Activated CD8-positive, alpha-beta memory T cell treated with anti-CD3 and anti-CD28 coated beads, Interleukin-2, amount 10 ng/mL, durations not matched to agents 7 days and 5 days (primary cell): Measurements from ENCODE around the gene FPR2. TPM values are rescaled to one million over a fixed set of nuclear protein-coding genes. Genes with fewer than 3 reads are reported as not detected.

Source experiments
- ATAC-seq: fragments of 150-1000 bp; cut with Tn5 transposase; one replicate; pipeline ENCODE4 v1.10.0; 2021; ENCODE audit warnings: moderate library complexity
- CTCF ChIA-PET: fragments of 350-600 bp; sonication (Branson Sonifier 250); formaldehyde crosslinking; loops from one replicate; lab custom pipeline; 2021; ENCODE audit warnings: antibody characterized with exemption; lab: Charles Lee
- DNase-seq: peaks from one replicate; pipeline ENCODE4 v3.0.0-alpha.2; 2020
- H3K27ac Mint-ChIP-seq: one replicate; pipeline ENCODE4 v1.8.0; 2021; ENCODE audit warnings: mild to moderate bottlenecking, mixed read lengths
- H3K27me3 Mint-ChIP-seq: one replicate; pipeline ENCODE4 v1.8.0; 2021; ENCODE audit warnings: mixed read lengths
- H3K36me3 Mint-ChIP-seq: one replicate; pipeline ENCODE4 v1.8.0; 2021; ENCODE audit warnings: mild to moderate bottlenecking, mixed read lengths
- H3K4me1 Mint-ChIP-seq: one replicate; pipeline ENCODE4 v1.8.0; 2021; ENCODE audit warnings: mixed read lengths
- H3K4me3 Mint-ChIP-seq: one replicate; pipeline ENCODE4 v1.8.0; 2021; ENCODE audit warnings: mild to moderate bottlenecking, moderate library complexity, mixed read lengths
- H3K9me3 Mint-ChIP-seq: one replicate; pipeline ENCODE4 v1.8.0; 2022; ENCODE audit warnings: low read depth, mixed read lengths
- total RNA-seq, 2 experiments: library from RNA; stranded (reverse); gene quantifications; one replicate each; pipeline ENCODE4 v1.2.3, GENCODE V29; 2021

Gene FPR2
- total RNA-seq: not detected

- CTCF ChIA-PET: no interaction called here
- peaks cover 2% of the 10 kb centered on the region for H3K27me3 Mint-ChIP-seq
- H3K4me3 Mint-ChIP-seq: no peak within 1 kb of the TSS
- no peak for DNase-seq
- H3K36me3 Mint-ChIP-seq: no peaks in the 10 kb centered on the region
- peaks cover 13% of the 10 kb centered on the region for H3K9me3 Mint-ChIP-seq
- no peaks in the 10 kb centered on the region for H3K4me1 Mint-ChIP-seq
- no peak within 1 kb of the TSS for H3K27ac Mint-ChIP-seq
- no peak for ATAC-seq
Measured at GRCh38 chr19:51760697-51761356, at the start of gene FPR2. TSS of gene FPR2 (plus strand) at chr19:51761180. CDS start at chr19:51768659, 7,479 bp downstream.

- Mint-ChIP-seq H3K27ac (no peak overlapping the region), H3K4me1 (no peaks in the 10 kb centered on the region), H3K36me3 (peaks cover 2% of the 10 kb centered on the region), H3K9me3 (no peaks in the 10 kb centered on the region), H3K27me3 (peaks cover 9% of the 10 kb centered on the region), H3K4me3 (no peak overlapping the region)
- ATAC-seq (no peak), DNase-seq (no peak)
- CTCF ChIA-PET: no interaction called here
Measured at GRCh38 chr19:51711702-51712101, 49.3 kb upstream of the FPR2 start.

GRCh38 chr19:51712461-51713081, 48.4 kb upstream of the FPR2 start:
- ATAC-seq: no peak
- no peaks in the 10 kb centered on the region for H3K4me1 Mint-ChIP-seq

GRCh38 chr19:51713319-51714285, 47.4 kb upstream of the FPR2 start:
- Mint-ChIP-seq H3K27me3 (peaks cover 18% of the 10 kb centered on the region), H3K9me3 (no peaks in the 10 kb centered on the region), H3K27ac (no peak overlapping the region), H3K4me1 (no peaks in the 10 kb centered on the region), H3K36me3 (no peaks in the 10 kb centered on the region), H3K4me3 (no peak overlapping the region)
- CTCF ChIA-PET: no interaction called here
- ATAC-seq (no peak), DNase-seq (no peak)

More at GRCh38 chr19:51712461-51713081, 48.4 kb upstream of the FPR2 start:
- H3K9me3 Mint-ChIP-seq: no peaks in the 10 kb centered on the region
- no peak for DNase-seq
- CTCF ChIA-PET: no interaction called here
- peaks cover 11% of the 10 kb centered on the region for H3K27me3 Mint-ChIP-seq
- no peaks in the 10 kb centered on the region for H3K36me3 Mint-ChIP-seq
- H3K4me3 Mint-ChIP-seq: no peak overlapping the region
- H3K27ac Mint-ChIP-seq: no peak overlapping the region

- Mint-ChIP-seq H3K36me3 (peaks cover 3% of the 10 kb centered on the region), H3K27ac (no peak overlapping the region), H3K27me3 (peaks cover 26% of the 10 kb centered on the region), H3K4me3 (no peak overlapping the region), H3K4me1 (no peaks in the 10 kb centered on the region), H3K9me3 (peaks cover 3% of the 10 kb centered on the region)
- DNase-seq (no peak), ATAC-seq (no peak)
- CTCF ChIA-PET: no interaction called here
Measured at GRCh38 chr19:51714848-51715247, 46.1 kb upstream of the FPR2 start.

GRCh38 chr19:51715850-51716249, 45.1 kb upstream of the FPR2 start:
- H3K27me3 Mint-ChIP-seq: peaks cover 26% of the 10 kb centered on the region
- no peak overlapping the region for H3K27ac Mint-ChIP-seq
- DNase-seq (no peak), ATAC-seq (no peak)
- H3K4me3 Mint-ChIP-seq: no peak overlapping the region
- peaks cover 3% of the 10 kb centered on the region for H3K9me3 Mint-ChIP-seq
- H3K36me3 Mint-ChIP-seq: peaks cover 5% of the 10 kb centered on the region
- no peaks in the 10 kb centered on the region for H3K4me1 Mint-ChIP-seq
- CTCF ChIA-PET: no interaction called here

- Mint-ChIP-seq H3K36me3 (peaks cover 5% of the 10 kb centered on the region), H3K4me1 (no peaks in the 10 kb centered on the region), H3K27ac (no peak overlapping the region), H3K4me3 (no peak overlapping the region), H3K27me3 (peaks cover 26% of the 10 kb centered on the region), H3K9me3 (peaks cover 3% of the 10 kb centered on the region)
- CTCF ChIA-PET: no interaction called here
- DNase-seq: no peak
- no peak for ATAC-seq
Measured at GRCh38 chr19:51716925-51717324, 44.1 kb upstream of the FPR2 start.

- CTCF ChIA-PET: no interaction called here
- DNase-seq (no peak), ATAC-seq (no peak)
- Mint-ChIP-seq H3K9me3 (peaks cover 3% of the 10 kb centered on the region), H3K4me3 (no peak overlapping the region), H3K27me3 (peaks cover 26% of the 10 kb centered on the region), H3K4me1 (no peaks in the 10 kb centered on the region), H3K36me3 (peaks cover 5% of the 10 kb centered on the region), H3K27ac (no peak overlapping the region)
Measured at GRCh38 chr19:51719251-51719988, 41.6 kb upstream of the FPR2 start.

GRCh38 chr19:51721905-51722304, 39.1 kb upstream of the FPR2 start:
- Mint-ChIP-seq H3K27me3 (peaks cover 28% of the 10 kb centered on the region), H3K36me3 (peaks cover 5% of the 10 kb centered on the region), H3K4me1 (no peaks in the 10 kb centered on the region), H3K27ac (no peak overlapping the region), H3K9me3 (peaks cover 3% of the 10 kb centered on the region), H3K4me3 (no peak overlapping the region)
- no peak for DNase-seq
- ATAC-seq: no peak
- CTCF ChIA-PET: no interaction called here

- peaks cover 26% of the 10 kb centered on the region for H3K27me3 Mint-ChIP-seq
- H3K36me3 Mint-ChIP-seq: peaks cover 5% of the 10 kb centered on the region
- peaks cover 3% of the 10 kb centered on the region for H3K9me3 Mint-ChIP-seq
- no peak overlapping the region for H3K27ac Mint-ChIP-seq
- ATAC-seq (no peak), DNase-seq (no peak)
- no peaks in the 10 kb centered on the region for H3K4me1 Mint-ChIP-seq
- CTCF ChIA-PET: no interaction called here
- H3K4me3 Mint-ChIP-seq: no peak overlapping the region
Measured at GRCh38 chr19:51722492-51722891, 38.5 kb upstream of the FPR2 start.

- CTCF ChIA-PET: no interaction called here
- DNase-seq: no peak
- peaks cover 12% of the 10 kb centered on the region for H3K27me3 Mint-ChIP-seq
Measured at GRCh38 chr19:51724543-51724942, 36.4 kb upstream of the FPR2 start.

GRCh38 chr19:51726049-51726448, 34.9 kb upstream of the FPR2 start:
- no peaks in the 10 kb centered on the region for H3K4me1 Mint-ChIP-seq
- no peak overlapping the region for H3K27ac Mint-ChIP-seq
- peaks cover 2% of the 10 kb centered on the region for H3K36me3 Mint-ChIP-seq
- CTCF ChIA-PET: no interaction called here
- ATAC-seq: no peak
- peaks cover 3% of the 10 kb centered on the region for H3K27me3 Mint-ChIP-seq
- peaks cover 2% of the 10 kb centered on the region for H3K9me3 Mint-ChIP-seq
- DNase-seq: no peak
- no peak overlapping the region for H3K4me3 Mint-ChIP-seq

More at GRCh38 chr19:51724543-51724942, 36.4 kb upstream of the FPR2 start:
- Mint-ChIP-seq H3K4me3 (no peak overlapping the region), H3K36me3 (peaks cover 2% of the 10 kb centered on the region), H3K27ac (no peak overlapping the region), H3K4me1 (no peaks in the 10 kb centered on the region), H3K9me3 (peaks cover 2% of the 10 kb centered on the region)
- no peak for ATAC-seq

- H3K4me3 Mint-ChIP-seq: no peak overlapping the region
- peaks cover 2% of the 10 kb centered on the region for H3K36me3 Mint-ChIP-seq
- ATAC-seq: no peak
- DNase-seq: no peak
- peaks cover 2% of the 10 kb centered on the region for H3K9me3 Mint-ChIP-seq
- no peak overlapping the region for H3K27ac Mint-ChIP-seq
- H3K27me3 Mint-ChIP-seq: peaks cover 2% of the 10 kb centered on the region
- CTCF ChIA-PET: no interaction called here
- H3K4me1 Mint-ChIP-seq: no peaks in the 10 kb centered on the region
Measured at GRCh38 chr19:51727349-51727880, 33.6 kb upstream of the FPR2 start.
